ENCODE data around the gene FOXF2.

GRCh38 chr6:1437553-1438406 lies 48.4 kb downstream of the FOXF2 start:
- TF ChIP-seq, protein P1, sequence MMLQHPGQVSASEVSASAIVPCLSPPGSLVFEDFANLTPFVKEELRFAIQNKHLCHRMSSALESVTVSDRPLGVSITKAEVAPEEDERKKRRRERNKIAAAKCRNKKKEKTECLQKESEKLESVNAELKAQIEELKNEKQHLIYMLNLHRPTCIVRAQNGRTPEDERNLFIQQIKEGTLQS (CRISPR knock-in tag; IDR thresholded peaks at IDR 0.05) = no peak
- no peak for TF ChIP-seq CTCF (CRISPR knock-in tag; IDR thresholded peaks at IDR 0.05)

Data from HepG2 (cell line).